Spleen (tissue), 11 donors: ENCODE data around the gene CPLX1. TPM values are rescaled to one million over a fixed set of nuclear protein-coding genes. Genes with fewer than 3 reads are reported as not detected.

Source experiments
- DNase-seq: peaks from one replicate; pipeline ENCODE4 v3.0.0-alpha.2; 2020
- H3K27ac ChIP-seq, 8 donors: fragments of 200-600 bp; sonication (generic) in 7 of 8; 1 replicate in 4 of 8; 2 replicates in 4 of 8; pipeline versions ENCODE4 v1.5.0 to v1.8.0; 2016 to 2021; ENCODE audit warnings: inconsistent platforms in 4 of 8, mild to moderate bottlenecking in 4 of 8, moderate library complexity in 1 of 8
- H3K27me3 ChIP-seq, 7 donors: fragments of 200-600 bp; sonication (generic) in 6 of 7; replicated peaks in 1 of 7; 1 replicate in 4 of 7; 2 replicates in 3 of 7; pipeline versions ENCODE4 v1.5.0 to v1.8.0; 2016 to 2021; ENCODE audit warnings: inconsistent platforms in 3 of 7, mild to moderate bottlenecking in 1 of 7
- H3K36me3 ChIP-seq, 6 donors: fragments of 200-600 bp; sonication (generic) in 5 of 6; 1 replicate in 4 of 6; 2 replicates in 2 of 6; pipeline versions ENCODE4 v1.5.0 to v1.8.0; 2016 to 2021; ENCODE audit warnings: inconsistent platforms in 2 of 6
- H3K4me1 ChIP-seq, 6 donors: fragments of 200-600 bp; sonication (generic) in 5 of 6; 1 replicate in 3 of 6; 2 replicates in 3 of 6; pipeline versions ENCODE4 v1.5.0 to v1.8.0; 2016 to 2021; ENCODE audit warnings: inconsistent platforms in 3 of 6
- H3K4me3 ChIP-seq, 8 donors: fragments of 200-600 bp; sonication (generic) in 7 of 8; 1 replicate in 4 of 8; 2 replicates in 4 of 8; pipeline versions ENCODE4 v1.5.0 to v1.8.0; 2016 to 2021; ENCODE audit warnings: inconsistent platforms in 4 of 8, mild to moderate bottlenecking in 4 of 8, moderate library complexity in 2 of 8
- H3K9me3 ChIP-seq, 8 donors: fragments of 200-600 bp; sonication (generic) in 7 of 8; 1 replicate in 4 of 8; 2 replicates in 4 of 8; pipeline versions ENCODE4 v1.5.0 to v1.8.0; 2016 to 2021; ENCODE audit warnings: inconsistent platforms in 4 of 8
- CTCF ChIP-seq, 11 experiments: fragments of 200-600 bp in 7 of 11; fragments of 450-650 bp in 4 of 11; sonication (generic) in 4 of 11; IDR thresholded peaks in 8 of 11; conservative IDR thresholded peaks in 3 of 11; 1 replicate in 7 of 11; 2 replicates in 4 of 11; pipeline versions ENCODE4 v1.4.0 to v1.8.0; 2016 to 2021; ENCODE audit warnings: antibody characterized with exemption in 11 of 11, inconsistent platforms in 4 of 11, mild to moderate bottlenecking in 1 of 11
- POLR2A ChIP-seq, 3 donors: fragments of 450-650 bp; IDR thresholded peaks; one replicate each; pipeline ENCODE4 v1.5.1; 2017; ENCODE audit warnings: antibody characterized with exemption in 3 of 3, mild to moderate bottlenecking in 1 of 3
- POLR2AphosphoS5 ChIP-seq, 3 donors: sonication (generic); formaldehyde crosslinking; IDR thresholded peaks; one replicate each; pipeline ENCODE4 v1.5.1; 2017; ENCODE audit warnings: antibody characterized with exemption in 3 of 3
- WGBS, 5 donors: extraction: QIAGEN DNeasy Blood & Tissue Kit in 3 of 5; methylation state at CpG; one replicate each; pipeline versions ENCODE4 v1.1.5 to v1.1.7; 2013 to 2018; 5-methylcytosine and 5-hydroxymethylcytosine counted together
- intact Hi-C: fragments of 100-400 bp; cut with DNase I; formaldehyde crosslinking; loops from one replicate; pipeline ENCODE4 v1.15.0; 2023; ENCODE audit warnings: low total_unique reads
- polyA plus RNA-seq, 3 donors: library from polyadenylated mRNA; stranded (reverse); fragments of 200-250 nt; gene quantifications; one replicate each; pipeline ENCODE4 v1.2.1, GENCODE V29; 2013
- total RNA-seq, 7 donors: library from RNA; depleted of rRNA in 3 of 7; stranded (reverse); fragments of >200 nt in 3 of 7; fragmentation: NEBNext Ultra II Directional in 4 of 7; extraction: Animal tissue kit (Norgen Biotek cat#: 25700) in 4 of 7; gene quantifications; one replicate each; pipeline versions ENCODE4 v1.1.0 to v1.2.1, GENCODE V29; 2016 to 2021
- donor health status: healthy with polysubstance abuse.
- donor health status: DM: no; HTN: no; CAD: no; lungs with moderate emphysema.
- donor health status: DM: no; HTN: no; CAD: no.
- donor health status: Bipolar disorder and iron deficiency.
- donor health status: healthy.
- donor health status: DM: no; HTN: no; CAD: no.
- donor health status: DM: yes; HTN: yes; CAD: no.

CPLX1 gene
- total and polyA plus RNA-seq, 10 donors, result 1.3 to 20.7 (median 11.5) TPM

- TF ChIP-seq POLR2AphosphoS5 (IDR thresholded peaks at IDR 0.05) (no peak), CTCF (IDR thresholded peaks at IDR 0.05 in 8 of 11, conservative IDR thresholded peaks at IDR 0.05 in 3 of 11) (no peak), POLR2A (IDR thresholded peaks at IDR 0.05) (no peak)
- Histone ChIP-seq H3K27ac (no peak overlapping the region), H3K4me3 (no peak overlapping the region), H3K27me3 (peaks cover 0 to 62% (median 23%) of the 10 kb centered on the region in 7 donors), H3K9me3 (peaks cover 0 to 24% (median 11%) of the 10 kb centered on the region in 8 donors), H3K36me3 (no peaks in the 10 kb centered on the region), H3K4me1 (peaks cover 0 to 31% (median 14%) of the 10 kb centered on the region in 6 donors)
- intact Hi-C loops, result no loop called here
- no peak for DNase-seq
- 55 to 80% (median 65%) methylated on average over 3 of the region's 3 CpGs for WGBS, 5 donors
These were observed 5.5 kb upstream of the CPLX1 start for GRCh38 chr4:831483-831805.

DNA sequence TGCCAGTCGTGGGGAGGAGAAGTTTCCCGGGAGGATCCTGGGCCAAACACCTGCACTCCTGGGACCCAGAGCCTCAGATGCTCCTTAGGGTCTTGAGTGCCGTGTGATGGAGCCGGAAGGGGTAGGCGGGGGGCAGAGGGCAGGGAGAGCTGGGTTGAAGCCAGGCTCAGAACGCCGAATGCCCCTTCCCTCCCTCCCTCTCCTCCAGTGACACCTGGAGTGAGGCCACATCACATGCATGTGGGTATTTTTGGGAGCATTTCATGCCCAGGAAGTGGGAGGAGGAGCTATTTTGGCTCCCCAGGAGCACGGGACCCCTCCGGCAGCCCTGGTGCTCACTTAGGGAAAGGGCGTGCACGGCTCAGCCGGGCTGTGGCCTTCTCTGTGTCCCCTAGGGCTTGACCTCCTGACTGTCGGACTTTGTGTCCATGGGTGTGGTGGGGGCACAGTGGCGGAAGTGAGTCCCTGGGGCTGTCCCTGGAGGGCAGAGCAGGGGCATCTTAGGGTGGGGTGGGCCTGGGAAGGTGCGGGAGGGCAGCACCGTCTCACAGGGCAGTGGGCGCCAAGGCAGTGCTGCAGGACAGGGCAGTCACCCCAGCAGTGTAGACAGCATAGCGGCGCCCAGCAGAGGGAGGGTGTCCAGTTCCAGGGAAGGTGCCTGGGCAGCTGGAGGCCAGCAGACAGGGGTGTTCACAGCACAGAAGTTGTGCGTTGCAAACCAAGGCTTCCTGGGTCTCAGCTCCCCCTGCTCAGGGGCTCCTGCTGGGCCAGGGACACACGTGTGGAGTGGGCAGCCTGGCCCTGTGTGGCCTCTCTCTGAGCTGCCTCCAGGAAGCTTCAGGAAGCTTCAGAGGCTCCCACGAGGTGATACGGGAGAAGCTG is 4.9 kb upstream of the CPLX1 start:
- intact Hi-C loops, result no loop called here
- Histone ChIP-seq H3K4me3 (no peak overlapping the region), H3K4me1 (peaks cover 0 to 32% (median 14%) of the 10 kb centered on the region in 6 donors), H3K36me3 (no peaks in the 10 kb centered on the region), H3K9me3 (peaks cover 0 to 18% (median 8%) of the 10 kb centered on the region in 8 donors), H3K27me3 (peaks cover 0 to 66% (median 26%) of the 10 kb centered on the region in 7 donors), H3K27ac (no peak overlapping the region)
- 67 to 83% (median 73%) methylated on average over 19 to 23 of the region's 23 CpGs for WGBS, 5 donors
- DNase-seq, result peak; percentile 59
- no peak for TF ChIP-seq POLR2A (IDR thresholded peaks at IDR 0.05)
- no peak for TF ChIP-seq POLR2AphosphoS5 (IDR thresholded peaks at IDR 0.05)
- no peak for TF ChIP-seq CTCF (IDR thresholded peaks at IDR 0.05 in 8 of 11, conservative IDR thresholded peaks at IDR 0.05 in 3 of 11)

GRCh38 chr4:829761-830600 is 4.1 kb upstream of the CPLX1 start:
- peaks cover 0 to 16% (median 8%) of the 10 kb centered on the region in 8 donors for H3K9me3 ChIP-seq
- DNase-seq, result peak; percentile 67
- H3K27me3 ChIP-seq, result peaks cover 4 to 75% (median 34%) of the 10 kb centered on the region in 7 donors
- peaks cover 0 to 33% (median 18%) of the 10 kb centered on the region in 6 donors for H3K4me1 ChIP-seq
- intact Hi-C loops, result no loop called here
- H3K27ac ChIP-seq, result no peak overlapping the region
- WGBS, 5 donors, result 66 to 78% (median 69%) methylated on average over 12 to 26 of the region's 26 CpGs
- H3K36me3 ChIP-seq, result no peaks in the 10 kb centered on the region
- no peak overlapping the region for H3K4me3 ChIP-seq
- TF ChIP-seq POLR2A (IDR thresholded peaks at IDR 0.05) (no peak), CTCF (IDR thresholded peaks at IDR 0.05 in 8 of 11, conservative IDR thresholded peaks at IDR 0.05 in 3 of 11) (no peak), POLR2AphosphoS5 (IDR thresholded peaks at IDR 0.05) (no peak)
